Activated B cell treated with CpG ODN at 0.5 μM for 24 hours (primary cell): Measurements from ENCODE around the gene TP53BP1. TPM values are rescaled to one million over a fixed set of nuclear protein-coding genes. Genes with fewer than 3 reads are reported as not detected.
A peak's percentile ranks its signal among the peaks of the same experiment; 100 is the strongest.
"Not testable (repeated sequence)": the region's sequence is repeated elsewhere in the genome, so short reads cannot be mapped to it uniquely, and the experiment has no call there.

Source experiments
- ATAC-seq: fragments of 200-7000 bp; cut with Tn5 transposase; one replicate; pipeline ENCODE4 v1.10.0; 2021; ENCODE audit warnings: low read depth, mild to moderate bottlenecking, moderate library complexity
- CTCF ChIA-PET: fragments of 350-600 bp; sonication (Branson Sonifier 250); formaldehyde crosslinking; loops from one replicate; lab custom pipeline; 2021; ENCODE audit warnings: antibody characterized with exemption; lab: Charles Lee
- POLR2A ChIA-PET: fragments of 350-600 bp; sonication (Branson Sonifier 250); formaldehyde crosslinking; loops from one replicate; lab custom pipeline; 2021; ENCODE audit warnings: antibody characterized with exemption; lab: Charles Lee
- DNase-seq: peaks from one replicate; pipeline ENCODE4 v3.0.0; 2022
- H3K27ac Mint-ChIP-seq: one replicate; pipeline ENCODE4 v1.8.0; 2020; ENCODE audit warnings: mixed read lengths
- H3K27me3 Mint-ChIP-seq: one replicate; pipeline ENCODE4 v1.8.0; 2021; ENCODE audit warnings: mixed read lengths
- H3K36me3 Mint-ChIP-seq: one replicate; pipeline ENCODE4 v1.8.0; 2021; ENCODE audit warnings: low read depth, mixed read lengths
- H3K4me1 Mint-ChIP-seq: one replicate; pipeline ENCODE4 v1.8.0; 2021; ENCODE audit warnings: mixed read lengths
- H3K4me3 Mint-ChIP-seq: one replicate; pipeline ENCODE4 v1.8.0; 2020; ENCODE audit warnings: mild to moderate bottlenecking, mixed read lengths
- H3K9me3 Mint-ChIP-seq: one replicate; pipeline ENCODE4 v1.8.0; 2020; ENCODE audit warnings: mixed read lengths
- CTCF ChIP-seq: fragments of 200-600 bp; IDR thresholded peaks from one replicate; pipeline ENCODE4 v1.8.0; 2022; ENCODE audit warnings: antibody characterized with exemption, mild to moderate bottlenecking
- intact Hi-C: fragments of 100-400 bp; cut with micrococcal nuclease; formaldehyde crosslinking; loops from one replicate; pipeline ENCODE4 v1.15.1; 2024
- total RNA-seq: library from RNA; stranded (reverse); gene quantifications from 2 replicates; pipeline ENCODE4 v1.2.3, GENCODE V29; 2022

TP53BP1 gene
- total RNA-seq: 53.9 and 54.6 TPM in 2 replicates

GRCh38 chr15:43492673-43493601 is at the start of gene TP53BP1:
Gene TP53BP1, minus strand, starts transcription at chr15:43493156. Its CDS starts 113 bp downstream, at chr15:43493043.
- Mint-ChIP-seq H3K36me3 (peaks cover 39% of the 10 kb centered on the region), H3K9me3 (no peaks in the 10 kb centered on the region)

GRCh38 chr15:43541785-43542184 is 48.8 kb upstream of the TP53BP1 start:
- H3K27me3 Mint-ChIP-seq: no peaks in the 10 kb centered on the region
- DNase-seq (no peak), ATAC-seq (no peak)
- no peak overlapping the region for H3K4me3 Mint-ChIP-seq
- POLR2A ChIA-PET: no interaction called here
- CTCF ChIA-PET: no interaction called here
- no peak overlapping the region for H3K27ac Mint-ChIP-seq
- no peaks in the 10 kb centered on the region for H3K4me1 Mint-ChIP-seq
- peaks cover 4% of the 10 kb centered on the region for H3K36me3 Mint-ChIP-seq
- intact Hi-C loops: no loop called here
- TF ChIP-seq CTCF: no peak
- no peaks in the 10 kb centered on the region for H3K9me3 Mint-ChIP-seq

More at GRCh38 chr15:43492673-43493601, at the start of gene TP53BP1:
- ChIA-PET CTCF (interaction anchor here (0.7 to 1.5 kb wide), 4 partner anchors 9 to 27 kb away, joined by 3 to 5 read pairs (median 4); no protein-coding TSS in a partner anchor), POLR2A (interaction anchor here (0.6 to 2.7 kb wide), 4 partner anchors 18 to 395 kb away, joined by 4 to 30 read pairs (median 6); no protein-coding TSS in a partner anchor)
- intact Hi-C loops: loop anchor here (1.0 to 5.0 kb wide), 5 partner anchors 17 to 934 kb away; partner anchors contain the start of genes CTDSPL2, LCMT2, TUBGCP4 and ZSCAN29
- Mint-ChIP-seq H3K27ac (peak within 1 kb of the TSS; percentile 95), H3K4me3 (peak within 1 kb of the TSS; percentile 98), H3K4me1 (peaks cover 19% of the 10 kb centered on the region), H3K27me3 (no peaks in the 10 kb centered on the region)
- no peak for TF ChIP-seq CTCF
- ATAC-seq (peak; percentile 99), DNase-seq (peak; percentile 87)

- ChIA-PET POLR2A (no interaction called here), CTCF (no interaction called here)
- no peak for TF ChIP-seq CTCF
Observed at GRCh38 chr15:43538091-43538490, 45.1 kb upstream of the TP53BP1 start.

GRCh38 chr15:43534897-43535296 is 41.9 kb upstream of the TP53BP1 start:
- Mint-ChIP-seq H3K27me3 (no peaks in the 10 kb centered on the region), H3K4me1 (no peaks in the 10 kb centered on the region), H3K36me3 (peaks cover 16% of the 10 kb centered on the region), H3K4me3 (no peak overlapping the region), H3K9me3 (no peaks in the 10 kb centered on the region), H3K27ac (no peak overlapping the region)
- no peak for DNase-seq
- POLR2A ChIA-PET: no interaction called here
- intact Hi-C loops: no loop called here
- CTCF ChIA-PET: no interaction called here
- TF ChIP-seq CTCF: no peak
- no peak for ATAC-seq

More at GRCh38 chr15:43538091-43538490, 45.1 kb upstream of the TP53BP1 start:
- Mint-ChIP-seq H3K4me3 (no peak overlapping the region), H3K27me3 (no peaks in the 10 kb centered on the region), H3K4me1 (no peaks in the 10 kb centered on the region), H3K27ac (no peak overlapping the region), H3K9me3 (no peaks in the 10 kb centered on the region), H3K36me3 (peaks cover 16% of the 10 kb centered on the region)
- ATAC-seq (no peak), DNase-seq (no peak)
- intact Hi-C loops: no loop called here

GRCh38 chr15:43532826-43533225 is 39.9 kb upstream of the TP53BP1 start:
- CTCF ChIA-PET, H3K4me1 Mint-ChIP-seq, H3K4me3 Mint-ChIP-seq, DNase-seq, H3K9me3 Mint-ChIP-seq, ATAC-seq, H3K27me3 Mint-ChIP-seq, H3K27ac Mint-ChIP-seq, intact Hi-C loops: not testable (repeated sequence)
- POLR2A ChIA-PET: interaction anchor here (0.7 kb wide), 1 partner anchor 12 kb away, joined by 5 read pairs; no protein-coding TSS in a partner anchor
- peaks cover 16% of the 10 kb centered on the region for H3K36me3 Mint-ChIP-seq
